ENCODE data around the gene USP34.
"Not testable (repeated sequence)": the region's sequence is repeated elsewhere in the genome, so short reads cannot be mapped to it uniquely, and the experiment has no call there.

USP34 gene

DNA sequence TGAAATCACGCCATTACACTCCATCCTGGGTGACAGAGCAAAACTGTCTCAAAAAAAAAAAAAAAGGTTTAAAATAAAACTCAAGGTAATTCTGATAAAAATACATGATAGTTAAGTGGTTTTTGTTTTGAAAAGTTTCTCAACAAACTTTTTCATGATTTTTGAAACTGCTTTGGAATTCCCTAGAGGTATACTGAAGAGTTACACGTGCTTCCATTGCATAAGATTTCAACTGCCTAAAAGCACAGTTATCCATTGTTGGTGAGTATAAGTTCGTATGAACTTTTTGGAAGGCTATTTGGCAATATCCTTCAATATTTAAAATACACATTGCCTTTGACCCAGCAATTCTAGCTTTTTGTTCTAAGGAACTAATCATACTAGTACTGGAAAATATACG, 74.9 kb downstream of the USP34 start:
- Mint-ChIP-seq H3K27me3 (ENCODE audit: low read depth) (no peaks in the 10 kb centered on the region), H3K4me1 (ENCODE audit: low read depth) (peaks cover 4% of the 10 kb centered on the region), H3K36me3 (ENCODE audit: low read depth) (peaks cover 13% of the 10 kb centered on the region), H3K4me3 (no peak overlapping the region), H3K9me3 (no peaks in the 10 kb centered on the region), H3K27ac (no peak overlapping the region)
- DNase-seq (ENCODE audit: low spot score), result no peak

DNA sequence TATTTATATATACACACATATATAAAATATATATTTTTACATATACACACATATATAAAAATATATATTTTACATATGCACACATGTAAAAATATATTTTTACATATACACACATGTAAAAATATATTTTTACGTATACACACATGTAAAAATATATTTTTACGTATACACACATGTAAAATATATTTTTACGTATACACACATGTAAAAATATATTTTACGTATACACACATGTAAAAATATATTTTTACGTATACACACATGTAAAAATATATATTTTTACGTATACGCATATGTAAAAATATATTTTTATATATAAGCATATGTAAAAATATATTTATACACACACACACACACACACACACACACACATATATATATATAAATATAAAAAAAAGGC, 83.3 kb downstream of the USP34 start:
- H3K4me3 Mint-ChIP-seq; H3K27me3 Mint-ChIP-seq (ENCODE audit: low read depth); DNase-seq (ENCODE audit: low spot score); H3K4me1 Mint-ChIP-seq (ENCODE audit: low read depth); H3K9me3 Mint-ChIP-seq; H3K27ac Mint-ChIP-seq: not testable (repeated sequence)
- H3K36me3 Mint-ChIP-seq (ENCODE audit: low read depth), result peaks cover 23% of the 10 kb centered on the region

DNA sequence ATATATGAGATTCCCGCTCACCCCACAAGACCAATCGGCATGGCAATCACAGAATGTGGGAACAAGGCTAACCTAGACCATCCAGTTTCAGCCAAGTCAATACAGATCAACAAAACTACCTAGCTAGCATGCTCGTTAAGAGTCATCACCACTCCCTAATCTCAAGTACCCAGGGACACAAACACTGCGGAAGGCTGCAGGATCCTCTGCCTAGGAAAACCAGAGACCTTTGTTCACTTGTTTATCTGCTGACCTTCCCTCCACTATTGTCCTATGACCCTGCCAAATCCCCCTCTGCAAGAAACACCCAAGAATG, 90.0 kb downstream of the USP34 start:
- not testable (repeated sequence) for H3K27me3 Mint-ChIP-seq (ENCODE audit: low read depth); DNase-seq (ENCODE audit: low spot score); H3K27ac Mint-ChIP-seq; H3K9me3 Mint-ChIP-seq; H3K4me3 Mint-ChIP-seq; H3K4me1 Mint-ChIP-seq (ENCODE audit: low read depth)
- peaks cover 55% of the 10 kb centered on the region for H3K36me3 Mint-ChIP-seq (ENCODE audit: low read depth)

DNA sequence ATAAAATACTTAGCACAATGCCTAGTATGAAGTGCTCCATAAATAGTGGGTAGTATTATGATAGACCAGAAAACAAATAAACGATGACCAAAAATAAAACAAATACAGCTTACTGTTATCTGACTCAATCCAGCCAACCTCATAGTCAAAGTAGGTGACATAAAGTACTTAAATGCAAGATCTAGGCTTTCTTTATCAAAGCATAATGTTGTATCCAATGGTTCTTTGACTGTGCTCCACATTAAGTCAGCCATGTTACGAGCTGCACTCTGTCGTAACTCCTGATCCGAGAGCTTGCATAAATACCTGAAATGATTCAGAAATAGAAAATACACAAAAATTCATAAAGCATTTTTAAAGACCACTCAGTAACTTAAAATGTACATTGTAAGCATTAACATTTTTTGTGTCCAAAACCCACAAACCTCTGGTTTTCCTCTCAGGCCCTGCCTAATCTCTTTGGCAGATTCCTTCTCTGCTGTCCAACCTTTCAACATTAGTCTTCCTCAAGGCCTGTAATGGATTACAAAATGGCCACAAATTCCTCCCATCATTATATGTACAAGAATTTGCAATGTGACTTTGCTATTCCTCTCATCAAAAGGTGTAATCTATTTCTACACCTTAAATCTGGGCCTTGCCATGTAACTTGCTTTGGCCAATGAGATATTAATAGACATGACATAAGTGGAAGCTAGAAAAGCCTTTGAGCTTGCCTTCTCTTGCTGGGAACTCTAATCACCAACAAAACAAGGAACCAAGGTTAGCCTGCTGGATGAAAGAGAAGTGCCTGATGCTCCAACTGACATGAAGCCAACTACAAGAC, 90.6 kb downstream of the USP34 start:
- H3K9me3 Mint-ChIP-seq, result no peaks in the 10 kb centered on the region

DNA sequence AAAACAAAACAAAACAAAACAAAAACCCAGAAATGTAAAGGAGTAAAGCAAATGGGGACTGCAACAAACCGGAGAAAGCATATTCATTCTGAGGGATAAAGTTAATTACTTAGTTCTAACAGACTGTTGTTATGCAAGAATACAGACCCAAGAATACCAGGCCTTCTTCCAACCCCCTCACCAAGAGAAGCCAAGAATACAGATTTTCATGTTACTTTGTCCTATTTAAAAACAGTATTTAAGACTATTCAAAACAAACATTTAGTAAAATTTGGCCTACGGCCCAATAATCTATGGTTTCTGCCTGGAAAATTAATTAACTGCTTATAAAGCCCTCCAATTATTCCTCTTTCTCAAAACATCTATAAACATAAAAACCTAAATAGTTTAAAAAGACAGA, 91.4 kb downstream of the USP34 start:
- Mint-ChIP-seq H3K9me3 (no peaks in the 10 kb centered on the region), H3K4me1 (ENCODE audit: low read depth) (no peaks in the 10 kb centered on the region), H3K4me3 (no peak overlapping the region), H3K36me3 (ENCODE audit: low read depth) (peaks cover 61% of the 10 kb centered on the region), H3K27me3 (ENCODE audit: low read depth) (no peaks in the 10 kb centered on the region), H3K27ac (no peak overlapping the region)
- DNase-seq (ENCODE audit: low spot score), result no peak

More for the DNA sequence above, 90.6 kb downstream of the USP34 start:
- Mint-ChIP-seq H3K36me3 (ENCODE audit: low read depth) (peaks cover 56% of the 10 kb centered on the region), H3K27ac (no peak overlapping the region), H3K27me3 (ENCODE audit: low read depth) (no peaks in the 10 kb centered on the region), H3K4me3 (no peak overlapping the region), H3K4me1 (ENCODE audit: low read depth) (no peaks in the 10 kb centered on the region)
- DNase-seq (ENCODE audit: low spot score), result no peak

DNA sequence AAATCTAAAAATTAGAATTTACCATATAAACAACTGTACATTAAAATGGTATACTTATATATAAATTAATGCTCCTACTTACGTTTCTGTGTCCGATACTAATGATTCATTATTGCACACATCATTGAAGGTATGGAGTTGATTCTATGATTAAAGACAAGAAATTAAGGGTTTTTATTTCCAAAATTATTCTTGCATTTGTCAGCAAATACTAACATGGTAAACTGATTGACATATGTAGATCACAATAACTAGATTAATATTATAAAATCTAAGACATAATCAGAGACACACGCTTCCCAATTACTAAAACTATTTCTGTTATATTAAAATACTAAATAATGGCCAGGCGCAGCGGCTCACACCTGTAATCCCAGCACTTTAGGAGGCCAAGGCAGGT, 92.6 kb downstream of the USP34 start:
- Mint-ChIP-seq H3K9me3 (no peaks in the 10 kb centered on the region), H3K4me1 (ENCODE audit: low read depth) (no peaks in the 10 kb centered on the region), H3K36me3 (ENCODE audit: low read depth) (peaks cover 71% of the 10 kb centered on the region), H3K4me3 (no peak overlapping the region), H3K27me3 (ENCODE audit: low read depth) (no peaks in the 10 kb centered on the region), H3K27ac (no peak overlapping the region)
- DNase-seq (ENCODE audit: low spot score), result no peak

DNA sequence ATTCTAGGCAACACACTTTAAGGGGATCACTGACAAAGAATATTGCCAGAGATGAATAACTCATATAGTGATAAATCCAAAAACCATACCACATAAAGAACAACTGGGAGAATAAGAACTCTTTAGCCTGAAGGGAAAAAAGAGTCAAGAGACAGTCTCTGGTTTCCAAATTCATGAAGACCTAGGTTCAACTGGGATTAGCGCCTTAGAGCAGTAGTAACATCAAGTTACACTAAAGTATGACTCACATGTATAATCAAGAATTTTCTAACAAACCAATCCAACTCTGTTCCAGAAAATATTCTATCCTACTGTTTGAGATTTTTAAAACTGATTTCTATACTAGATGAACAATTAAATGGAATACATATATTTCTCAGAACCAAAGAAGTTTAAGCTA, 93.8 kb downstream of the USP34 start:
- no peak overlapping the region for H3K27ac Mint-ChIP-seq

DNA sequence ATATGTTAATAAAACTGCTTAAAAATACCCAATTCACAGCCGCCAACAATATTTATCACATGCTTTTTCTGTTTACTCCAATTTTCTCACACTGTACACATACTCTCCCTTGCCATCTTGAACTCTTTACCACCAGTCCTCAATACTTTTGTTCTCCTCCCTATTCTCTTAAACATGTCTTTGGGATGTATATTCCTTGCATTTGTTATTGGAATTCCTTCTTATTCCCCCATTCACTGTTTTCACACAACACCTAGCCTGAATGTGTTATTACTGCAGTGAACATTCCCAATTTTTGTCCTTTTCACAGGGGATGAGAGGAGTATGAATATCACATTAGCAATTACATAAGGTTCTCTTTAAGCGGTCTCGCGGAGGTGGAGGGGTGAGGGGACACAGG, 94.7 kb downstream of the USP34 start:
- DNase-seq (ENCODE audit: low spot score), result no peak
- no peaks in the 10 kb centered on the region for H3K9me3 Mint-ChIP-seq
- no peaks in the 10 kb centered on the region for H3K4me1 Mint-ChIP-seq (ENCODE audit: low read depth)
- H3K4me3 Mint-ChIP-seq, result no peak overlapping the region
- H3K27ac Mint-ChIP-seq, result no peak overlapping the region
- peaks cover 61% of the 10 kb centered on the region for H3K36me3 Mint-ChIP-seq (ENCODE audit: low read depth)
- H3K27me3 Mint-ChIP-seq (ENCODE audit: low read depth), result no peaks in the 10 kb centered on the region

More for the DNA sequence above, 93.8 kb downstream of the USP34 start:
- no peak overlapping the region for H3K4me3 Mint-ChIP-seq
- DNase-seq (ENCODE audit: low spot score), result no peak
- H3K27me3 Mint-ChIP-seq (ENCODE audit: low read depth), result no peaks in the 10 kb centered on the region
- H3K9me3 Mint-ChIP-seq, result no peaks in the 10 kb centered on the region
- no peaks in the 10 kb centered on the region for H3K4me1 Mint-ChIP-seq (ENCODE audit: low read depth)
- H3K36me3 Mint-ChIP-seq (ENCODE audit: low read depth), result peaks cover 69% of the 10 kb centered on the region

DNA sequence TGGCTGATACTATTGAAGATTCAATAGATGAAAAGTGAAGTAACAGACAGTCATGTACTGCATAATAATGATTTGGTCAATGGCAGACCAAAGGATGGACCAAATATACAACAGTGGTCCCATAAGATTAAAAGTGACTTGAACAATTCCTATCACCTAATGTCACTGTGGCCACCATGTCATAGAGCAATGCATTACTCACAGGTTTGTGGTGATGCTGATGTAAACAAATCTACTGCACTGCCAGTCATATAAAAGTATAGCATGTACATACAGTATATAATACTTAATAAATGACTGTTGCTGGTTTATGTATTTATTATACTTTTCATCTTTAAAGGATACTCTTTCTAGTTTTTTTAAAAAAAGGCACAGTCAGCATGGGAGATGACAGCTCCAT, 99.9 kb downstream of the USP34 start:
- H3K27ac Mint-ChIP-seq, result no peak overlapping the region
- DNase-seq (ENCODE audit: low spot score), result no peak
- H3K36me3 Mint-ChIP-seq (ENCODE audit: low read depth), result peaks cover 63% of the 10 kb centered on the region
- H3K4me1 Mint-ChIP-seq (ENCODE audit: low read depth), result peaks cover 18% of the 10 kb centered on the region
- no peak overlapping the region for H3K4me3 Mint-ChIP-seq
- H3K9me3 Mint-ChIP-seq, result no peaks in the 10 kb centered on the region
- no peaks in the 10 kb centered on the region for H3K27me3 Mint-ChIP-seq (ENCODE audit: low read depth)

DNA sequence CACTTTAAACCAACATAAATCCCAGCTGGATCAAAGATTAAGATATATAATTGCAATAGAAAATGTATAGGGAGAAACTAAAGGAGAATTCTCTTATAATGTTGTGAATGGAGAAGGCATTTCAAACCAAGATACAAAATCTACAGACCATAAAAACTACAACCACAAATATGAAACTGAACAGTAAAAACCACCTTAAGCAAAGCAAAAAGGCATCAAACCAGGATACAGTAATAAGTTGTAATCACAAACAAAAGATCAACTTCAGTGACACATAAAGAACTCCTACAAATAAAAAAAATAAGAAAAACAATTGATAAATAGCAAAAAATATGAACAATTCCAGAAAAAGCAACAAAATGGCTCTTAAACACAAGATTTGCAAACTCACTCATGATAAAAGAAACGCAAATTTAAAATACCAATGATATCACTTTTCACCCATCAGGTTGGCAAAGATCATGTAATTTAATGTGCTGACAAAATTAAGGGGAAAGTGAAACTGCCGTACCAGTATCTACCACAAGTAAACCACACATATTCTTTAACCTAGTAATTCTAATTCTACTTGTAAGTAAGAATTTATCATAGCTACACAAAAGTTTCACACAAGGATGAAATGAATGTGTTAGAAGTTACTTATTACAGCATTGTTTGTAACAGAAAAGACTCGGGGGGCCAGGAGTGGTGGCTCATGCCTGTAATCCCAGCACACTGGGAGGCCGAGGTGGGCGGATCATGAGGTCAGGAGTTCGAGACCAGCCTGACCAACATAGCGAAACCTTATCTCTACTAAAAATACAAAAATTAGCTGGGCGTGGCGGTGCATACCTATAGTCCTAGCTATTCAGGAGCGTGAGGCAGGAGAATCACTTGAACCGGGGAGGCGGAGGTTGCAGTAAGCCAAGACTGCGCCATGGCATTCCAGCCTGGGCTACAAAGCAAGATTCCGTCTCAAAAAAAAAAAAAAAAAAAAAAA, 101.9 kb downstream of the USP34 start:
- H3K9me3 Mint-ChIP-seq, result no peaks in the 10 kb centered on the region
- peak; percentile 25 for DNase-seq (ENCODE audit: low spot score)
- peak overlapping the region; percentile 24 for H3K4me3 Mint-ChIP-seq
- peak overlapping the region; percentile 67 for H3K27ac Mint-ChIP-seq
- H3K27me3 Mint-ChIP-seq (ENCODE audit: low read depth), result no peaks in the 10 kb centered on the region
- peaks cover 22% of the 10 kb centered on the region for H3K4me1 Mint-ChIP-seq (ENCODE audit: low read depth)
- peaks cover 53% of the 10 kb centered on the region for H3K36me3 Mint-ChIP-seq (ENCODE audit: low read depth)

DNA sequence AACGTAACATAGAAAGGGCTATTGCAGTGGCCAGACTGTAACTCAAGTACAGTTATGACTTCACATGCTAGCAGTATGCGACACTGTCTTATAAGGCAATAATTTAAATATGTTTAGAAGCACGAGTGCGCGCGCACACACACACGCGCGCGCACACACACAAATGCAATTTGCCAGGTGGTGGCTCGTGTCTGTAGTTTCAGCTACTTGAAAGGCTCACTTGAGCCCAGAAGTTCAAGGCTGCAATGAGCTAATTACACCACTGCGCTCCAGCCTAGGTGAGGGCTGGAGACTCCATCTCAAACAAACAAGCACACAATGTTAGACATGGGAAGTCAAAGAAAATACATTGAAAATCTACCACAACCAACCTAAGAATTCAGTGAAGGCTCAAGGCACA, 103.7 kb downstream of the USP34 start:
- Mint-ChIP-seq H3K9me3 (peaks cover 3% of the 10 kb centered on the region), H3K27ac (no peak overlapping the region), H3K4me3 (no peak overlapping the region), H3K27me3 (ENCODE audit: low read depth) (no peaks in the 10 kb centered on the region), H3K4me1 (ENCODE audit: low read depth) (peaks cover 25% of the 10 kb centered on the region), H3K36me3 (ENCODE audit: low read depth) (peaks cover 54% of the 10 kb centered on the region)
- DNase-seq (ENCODE audit: low spot score), result no peak

DNA sequence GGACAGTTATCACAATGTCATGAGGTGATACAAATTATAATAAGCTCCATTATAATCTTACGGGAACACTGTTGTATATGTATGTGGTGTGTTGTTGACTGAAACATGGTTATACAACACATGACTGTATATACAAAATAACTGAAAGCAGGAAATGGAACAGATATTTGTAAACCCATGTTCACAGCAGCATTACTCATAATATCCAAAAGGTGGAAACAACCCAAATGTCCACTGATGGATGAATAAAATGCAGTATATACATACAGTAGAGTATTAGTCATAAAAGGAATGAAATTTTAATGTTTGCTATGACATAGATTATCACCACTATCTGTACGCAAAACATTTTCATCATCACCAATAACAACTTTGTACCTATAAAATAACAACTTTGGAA, 107.3 kb downstream of the USP34 start:
- Mint-ChIP-seq H3K36me3 (ENCODE audit: low read depth) (peaks cover 51% of the 10 kb centered on the region), H3K9me3 (peaks cover 6% of the 10 kb centered on the region)

DNA sequence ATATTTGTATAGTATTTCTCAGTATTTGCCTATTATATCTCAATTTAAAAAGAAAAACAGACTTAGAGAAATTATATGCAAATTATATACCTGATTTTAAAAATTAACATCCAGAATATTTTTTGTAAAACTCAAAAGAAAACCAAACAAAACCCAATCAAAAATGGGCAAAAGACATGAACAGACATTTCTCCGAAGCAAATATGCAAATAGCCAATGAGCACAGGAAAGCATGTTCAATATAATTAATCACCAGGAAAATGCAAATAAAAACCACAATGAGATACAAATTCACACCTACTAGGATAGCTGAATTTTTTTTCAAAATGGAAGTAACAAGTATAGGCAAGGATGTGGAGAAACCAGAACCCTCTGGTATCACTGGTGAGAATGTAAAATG, 108.0 kb downstream of the USP34 start:
- Mint-ChIP-seq H3K27ac (no peak overlapping the region), H3K36me3 (ENCODE audit: low read depth) (peaks cover 48% of the 10 kb centered on the region), H3K4me1 (ENCODE audit: low read depth) (peaks cover 18% of the 10 kb centered on the region), H3K9me3 (peaks cover 6% of the 10 kb centered on the region), H3K27me3 (ENCODE audit: low read depth) (no peaks in the 10 kb centered on the region), H3K4me3 (no peak overlapping the region)
- no peak for DNase-seq (ENCODE audit: low spot score)

More for the DNA sequence above, 107.3 kb downstream of the USP34 start:
- H3K4me1 Mint-ChIP-seq (ENCODE audit: low read depth), result peaks cover 20% of the 10 kb centered on the region
- no peak overlapping the region for H3K27ac Mint-ChIP-seq
- no peaks in the 10 kb centered on the region for H3K27me3 Mint-ChIP-seq (ENCODE audit: low read depth)
- no peak overlapping the region for H3K4me3 Mint-ChIP-seq
- DNase-seq (ENCODE audit: low spot score), result no peak

DNA sequence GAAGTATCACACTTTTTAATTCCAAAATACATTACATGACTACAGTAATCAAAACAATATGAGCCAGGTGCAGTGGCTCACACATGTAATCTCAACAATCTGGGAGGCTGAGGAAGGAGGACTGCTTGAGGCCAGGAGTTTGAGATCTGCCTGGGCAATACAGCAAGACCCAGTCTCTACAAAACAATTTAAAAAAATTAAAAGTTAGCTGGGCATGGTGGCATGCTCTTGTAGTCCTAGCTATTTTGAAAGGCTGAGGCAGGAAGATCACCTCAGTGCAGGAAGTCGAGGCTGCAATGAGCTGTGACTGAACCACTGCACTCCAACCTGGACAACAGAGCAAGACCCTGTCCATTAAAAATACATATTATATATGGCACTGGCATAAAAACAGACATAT, 109.8 kb downstream of the USP34 start:
- Mint-ChIP-seq H3K4me3 (no peak overlapping the region), H3K27me3 (ENCODE audit: low read depth) (no peaks in the 10 kb centered on the region), H3K4me1 (ENCODE audit: low read depth) (peaks cover 24% of the 10 kb centered on the region), H3K27ac (no peak overlapping the region), H3K36me3 (ENCODE audit: low read depth) (peaks cover 48% of the 10 kb centered on the region), H3K9me3 (peaks cover 6% of the 10 kb centered on the region)
- no peak for DNase-seq (ENCODE audit: low spot score)
